Fibroblast of mammary gland (primary cell): ENCODE results near the gene MAST2.
A peak's percentile ranks its signal among the peaks of the same experiment; 100 is the strongest.

Experiments
- DNase-seq: peaks from one replicate; pipeline ENCODE4 v3.0.0-alpha.2; 2010; ENCODE audit warnings: low read depth
- H3K4me3 ChIP-seq: 2 replicates; pipeline ENCODE4 v1.5.1; 2011; ENCODE audit warnings: low read depth, mild to moderate bottlenecking, low read length, moderate library complexity; ENCODE audit not compliant: control insufficient read depth
- CTCF ChIP-seq: conservative IDR thresholded peaks from 2 replicates; pipeline ENCODE4 v1.5.1; 2011; ENCODE audit warnings: low read depth, low read length, inconsistent platforms; ENCODE audit not compliant: control insufficient read depth, insufficient read depth

The MAST2 gene

GRCh38 chr1:45974541-45975269, 171.3 kb downstream of the MAST2 start:
- H3K4me3 ChIP-seq = no peak overlapping the region
- TF ChIP-seq CTCF = no peak
- DNase-seq = peak; percentile 2

- DNase-seq = no peak
- TF ChIP-seq CTCF = no peak
- no peak overlapping the region for H3K4me3 ChIP-seq
Observed at GRCh38 chr1:45976623-45977022, 173.2 kb downstream of the MAST2 start.

- TF ChIP-seq CTCF = no peak
- DNase-seq = peak; percentile 47
- H3K4me3 ChIP-seq = no peak overlapping the region
Observed at GRCh38 chr1:45979074-45979777, 175.8 kb downstream of the MAST2 start.

GRCh38 chr1:45979778-45980176, 176.4 kb downstream of the MAST2 start:
- no peak for TF ChIP-seq CTCF
- DNase-seq = no peak

GRCh38 chr1:45982359-45982758, 178.9 kb downstream of the MAST2 start:
- no peak for TF ChIP-seq CTCF
- DNase-seq = no peak
- no peak overlapping the region for H3K4me3 ChIP-seq

More at GRCh38 chr1:45979778-45980176, 176.4 kb downstream of the MAST2 start:
- H3K4me3 ChIP-seq = no peak overlapping the region

GRCh38 chr1:45983967-45984366, 180.6 kb downstream of the MAST2 start:
- no peak overlapping the region for H3K4me3 ChIP-seq
- TF ChIP-seq CTCF = no peak

More at GRCh38 chr1:45983967-45984366, 180.6 kb downstream of the MAST2 start:
- DNase-seq = no peak
